Omental fat pad (tissue), 4 donors: ENCODE measurements around the gene SLC18A3. TPM values are rescaled to one million over a fixed set of nuclear protein-coding genes. Genes with fewer than 3 reads are reported as not detected.

ENCODE experiments used
- ATAC-seq: fragments of 150-250 bp; one replicate; pipeline ENCODE4 v1.9.1; 2016; ENCODE audit warnings: mild to moderate bottlenecking, moderate library complexity; ENCODE audit not compliant: low FRiP score
- DNase-seq: peaks from one replicate; pipeline ENCODE4 v3.0.0-alpha.2; 2019; ENCODE audit warnings: low spot score
- CTCF ChIP-seq, 3 donors: fragments of 450-650 bp; IDR thresholded peaks; one replicate each; pipeline ENCODE4 v1.5.1; 2016 to 2017; ENCODE audit warnings: antibody characterized with exemption in 3 of 3, mild to moderate bottlenecking in 3 of 3, moderate library complexity in 2 of 3
- total RNA-seq, 4 donors: library from RNA; depleted of rRNA; stranded (reverse); fragments of >200 nt; gene quantifications; one replicate each; pipeline ENCODE4 v1.1.0, GENCODE V29; 2016

The SLC18A3 gene
- not detected for total RNA-seq

GRCh38 chr10:49610114-49610457 lies at the start of gene SLC18A3:
SLC18A3 (plus strand) TSS chr10:49610310; CDS start chr10:49610741, 431 bp downstream.
- TF ChIP-seq CTCF (IDR thresholded peaks at IDR 0.05), result no peak
- DNase-seq, result no peak
- ATAC-seq, result no peak

- no peak for TF ChIP-seq CTCF (IDR thresholded peaks at IDR 0.05)
- ATAC-seq (no peak), DNase-seq (no peak)
Measured at GRCh38 chr10:49560526-49560925, 49.6 kb upstream of the SLC18A3 start.

GRCh38 chr10:49562893-49563292 lies 47.2 kb upstream of the SLC18A3 start:
- ATAC-seq (no peak), DNase-seq (no peak)
- no peak for TF ChIP-seq CTCF (IDR thresholded peaks at IDR 0.05)

GRCh38 chr10:49564461-49565009 lies 45.6 kb upstream of the SLC18A3 start:
- no peak for TF ChIP-seq CTCF (IDR thresholded peaks at IDR 0.05)
- ATAC-seq (no peak), DNase-seq (no peak)

- ATAC-seq, result no peak
- DNase-seq, result no peak
- no peak for TF ChIP-seq CTCF (IDR thresholded peaks at IDR 0.05)
Measured at GRCh38 chr10:49567810-49568209, 42.3 kb upstream of the SLC18A3 start.

GRCh38 chr10:49568235-49568634 lies 41.9 kb upstream of the SLC18A3 start:
- DNase-seq, result no peak
- no peak for TF ChIP-seq CTCF (IDR thresholded peaks at IDR 0.05)
- ATAC-seq, result peak; percentile 83

- no peak for DNase-seq
- TF ChIP-seq CTCF (IDR thresholded peaks at IDR 0.05), result no peak
- ATAC-seq, result peak; percentile 84
Measured at GRCh38 chr10:49569031-49569631, 41.0 kb upstream of the SLC18A3 start.
